CMK (cell line): ENCODE measurements around the gene SPATA31A5.
"Not testable (repeated sequence)": the region's sequence is repeated elsewhere in the genome, so short reads cannot be mapped to it uniquely, and the experiment has no call there.

Experiments
- DNase-seq: peaks from one replicate; pipeline ENCODE4 v3.0.0-alpha.2; 2010; ENCODE audit warnings: low read depth

Gene SPATA31A5

DNA sequence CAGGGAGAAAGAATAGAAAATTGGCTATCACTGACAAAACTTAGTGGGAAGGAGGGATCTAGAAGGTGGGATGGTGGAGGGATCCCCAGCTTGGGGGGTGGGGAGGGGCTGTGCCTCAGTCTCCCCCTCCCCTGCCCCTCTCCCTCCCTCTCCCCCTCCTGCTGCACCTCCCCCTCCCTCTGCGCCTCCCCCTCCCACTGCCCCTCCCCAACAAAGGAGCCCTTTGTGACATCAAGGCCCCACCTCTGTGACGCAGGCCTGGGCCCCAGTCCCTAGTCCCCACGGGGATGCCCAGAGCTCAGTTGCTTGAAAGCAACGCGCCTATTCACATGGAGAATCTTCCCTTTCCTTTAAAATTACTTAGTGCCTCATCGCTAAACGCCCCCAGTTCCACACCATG lies at the start of gene SPATA31A5:
Gene SPATA31A5 (plus strand): TSS at position 301 of the 400 bp plus-strand sequence. CDS start 29 bp downstream, at position 330.
- DNase-seq = not testable (repeated sequence)

DNA sequence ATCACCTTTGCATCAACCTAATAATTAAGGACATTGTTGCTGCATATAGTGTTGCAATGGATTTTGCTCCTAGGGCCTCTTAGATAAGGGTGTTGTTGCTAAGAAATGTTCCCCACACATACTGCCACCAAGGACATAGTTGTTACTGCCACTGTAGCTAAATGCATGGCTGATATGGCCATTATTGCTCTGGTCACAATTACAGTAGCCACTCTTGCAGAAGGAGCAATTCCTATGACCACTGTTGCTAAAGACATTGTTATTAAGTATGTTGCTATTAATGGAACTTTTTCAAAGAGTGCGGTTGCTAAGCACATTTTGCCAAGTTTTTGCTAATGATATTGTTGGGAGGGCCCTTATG lies 48.8 kb downstream of the SPATA31A5 start:
- DNase-seq = not testable (repeated sequence)

DNA sequence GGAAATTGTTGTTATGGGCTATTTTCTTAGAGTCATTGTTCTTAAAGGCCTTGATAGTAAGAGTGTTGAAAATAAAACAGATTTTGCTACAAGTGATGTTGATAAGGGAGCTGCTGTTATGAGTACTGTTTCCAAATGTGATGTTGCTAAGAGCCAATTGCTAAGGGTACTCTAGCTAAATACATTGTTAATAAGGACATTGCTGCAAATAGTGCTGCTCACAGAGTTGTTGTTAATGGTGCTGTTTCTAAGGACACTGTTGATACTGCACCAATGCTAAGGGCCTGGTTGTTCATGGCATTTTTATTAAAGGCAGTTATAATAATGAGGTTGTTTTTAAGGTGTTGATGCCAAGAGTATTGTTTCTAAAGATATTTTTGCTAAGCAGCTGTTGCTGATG lies 52.2 kb downstream of the SPATA31A5 start:
- DNase-seq = not testable (repeated sequence)
